Measurements from ENCODE around the gene MYH11.

DNA sequence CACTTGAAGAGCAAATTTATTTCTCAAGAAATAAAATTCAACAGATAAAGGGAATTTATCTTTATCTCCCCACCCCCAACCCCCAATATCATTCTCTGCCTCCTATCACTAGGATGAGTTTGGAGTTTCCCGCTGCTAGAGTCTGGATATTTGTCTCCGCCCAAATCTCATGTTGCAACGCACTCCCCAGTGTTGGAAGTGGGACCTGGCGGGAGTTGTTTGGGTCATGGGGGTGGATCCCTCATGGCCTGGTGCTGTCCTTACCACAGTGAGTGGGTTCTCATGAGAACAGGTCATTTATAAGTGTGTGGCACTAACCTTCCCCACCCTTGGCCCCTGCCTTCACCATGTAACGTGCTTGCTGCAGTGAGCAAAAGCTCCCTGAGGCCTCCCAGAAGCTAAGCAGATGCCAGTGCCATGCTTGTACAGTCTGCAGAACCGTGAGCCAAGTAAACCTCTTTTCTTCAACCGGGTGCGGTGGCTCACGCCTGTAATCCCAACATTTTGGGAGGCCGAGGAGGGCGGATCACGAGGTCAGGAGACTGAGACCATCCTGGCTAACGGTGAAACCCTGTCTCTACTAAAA lies 25.1 kb upstream of the MYH11 start:
- TF ChIP-seq POLR2AphosphoS5 (IDR thresholded peaks at IDR 0.05; ENCODE audit: low read depth, low read length) (no peak), POLR2A (IDR thresholded peaks at IDR 0.05; ENCODE audit: low read depth, low read length) (no peak), TAF1 (IDR thresholded peaks at IDR 0.05; ENCODE audit: low read depth, low read length) (no peak), POU2F2 (IDR thresholded peaks at IDR 0.05; ENCODE audit: low read depth, low read length) (no peak)

All from GM12891 (cell line).